Measurements from ENCODE around the gene LHPP.

GRCh38 chr10:124653311-124653710 lies 191.7 kb downstream of the LHPP start:
- TF ChIP-seq POLR2AphosphoS5 (IDR thresholded peaks at IDR 0.05; ENCODE audit: low read depth) (no peak), GABPA (IDR thresholded peaks at IDR 0.05; ENCODE audit: low read depth) (no peak)
